Measurements from ENCODE around the gene GALNT10. TPM values are rescaled to one million over a fixed set of nuclear protein-coding genes. Genes with fewer than 3 reads are reported as not detected.

GALNT10 gene
- total RNA-seq, 1 donor from 2014 or later, result 93.8 TPM

- TF ChIP-seq, protein P1, sequence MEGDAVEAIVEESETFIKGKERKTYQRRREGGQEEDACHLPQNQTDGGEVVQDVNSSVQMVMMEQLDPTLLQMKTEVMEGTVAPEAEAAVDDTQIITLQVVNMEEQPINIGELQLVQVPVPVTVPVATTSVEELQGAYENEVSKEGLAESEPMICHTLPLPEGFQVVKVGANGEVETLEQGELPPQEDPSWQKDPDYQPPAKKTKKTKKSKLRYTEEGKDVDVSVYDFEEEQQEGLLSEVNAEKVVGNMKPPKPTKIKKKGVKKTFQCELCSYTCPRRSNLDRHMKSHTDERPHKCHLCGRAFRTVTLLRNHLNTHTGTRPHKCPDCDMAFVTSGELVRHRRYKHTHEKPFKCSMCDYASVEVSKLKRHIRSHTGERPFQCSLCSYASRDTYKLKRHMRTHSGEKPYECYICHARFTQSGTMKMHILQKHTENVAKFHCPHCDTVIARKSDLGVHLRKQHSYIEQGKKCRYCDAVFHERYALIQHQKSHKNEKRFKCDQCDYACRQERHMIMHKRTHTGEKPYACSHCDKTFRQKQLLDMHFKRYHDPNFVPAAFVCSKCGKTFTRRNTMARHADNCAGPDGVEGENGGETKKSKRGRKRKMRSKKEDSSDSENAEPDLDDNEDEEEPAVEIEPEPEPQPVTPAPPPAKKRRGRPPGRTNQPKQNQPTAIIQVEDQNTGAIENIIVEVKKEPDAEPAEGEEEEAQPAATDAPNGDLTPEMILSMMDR (IDR thresholded peaks at IDR 0.05), result no peak
- Histone ChIP-seq H3K27me3 (no peaks in the 10 kb centered on the region), H3K4me3 (no peak overlapping the region), H3K9me3 (no peaks in the 10 kb centered on the region), H3K4me1 (no peaks in the 10 kb centered on the region), H3K27ac (no peak overlapping the region), H3K36me3 (no peaks in the 10 kb centered on the region)
- ATAC-seq, result no peak
- no peak for DNase-seq
- intact Hi-C loops (cut with DNase I), result no loop called here
Observed at GRCh38 chr5:154163327-154164248, 26.9 kb upstream of the GALNT10 start.

- H3K4me1 ChIP-seq, result no peaks in the 10 kb centered on the region
Observed at GRCh38 chr5:154164249-154164581, 26.3 kb upstream of the GALNT10 start.

DNA sequence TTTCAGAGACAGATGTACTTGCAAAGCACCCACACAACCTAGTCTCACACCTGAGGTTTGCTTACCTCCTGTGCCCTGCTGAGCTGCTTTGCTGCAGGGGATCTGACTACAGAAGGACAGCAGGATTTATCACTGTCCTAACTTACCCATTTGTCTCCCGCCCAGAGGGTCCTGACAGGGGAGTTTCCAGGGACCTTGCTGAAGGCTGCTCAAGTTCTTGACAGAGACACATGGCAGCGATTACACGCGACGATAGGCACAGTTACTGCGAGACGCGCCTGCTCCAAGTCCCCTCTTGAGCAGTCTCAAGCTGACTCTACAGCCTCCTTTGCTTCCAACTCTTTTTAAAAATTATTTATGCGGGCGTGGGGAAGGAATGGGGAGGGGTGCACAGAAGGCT is 24.6 kb upstream of the GALNT10 start:
- intact Hi-C loops (cut with DNase I), result no loop called here
- DNase-seq, result no peak

More at GRCh38 chr5:154164249-154164581, 26.3 kb upstream of the GALNT10 start:
- intact Hi-C loops (cut with DNase I), result no loop called here
- no peaks in the 10 kb centered on the region for H3K9me3 ChIP-seq
- no peak overlapping the region for H3K4me3 ChIP-seq
- DNase-seq, result no peak
- no peaks in the 10 kb centered on the region for H3K27me3 ChIP-seq
- H3K36me3 ChIP-seq, result no peaks in the 10 kb centered on the region
- no peak overlapping the region for H3K27ac ChIP-seq
- TF ChIP-seq, protein P1 (IDR thresholded peaks at IDR 0.05), result no peak
- no peak for ATAC-seq

DNA sequence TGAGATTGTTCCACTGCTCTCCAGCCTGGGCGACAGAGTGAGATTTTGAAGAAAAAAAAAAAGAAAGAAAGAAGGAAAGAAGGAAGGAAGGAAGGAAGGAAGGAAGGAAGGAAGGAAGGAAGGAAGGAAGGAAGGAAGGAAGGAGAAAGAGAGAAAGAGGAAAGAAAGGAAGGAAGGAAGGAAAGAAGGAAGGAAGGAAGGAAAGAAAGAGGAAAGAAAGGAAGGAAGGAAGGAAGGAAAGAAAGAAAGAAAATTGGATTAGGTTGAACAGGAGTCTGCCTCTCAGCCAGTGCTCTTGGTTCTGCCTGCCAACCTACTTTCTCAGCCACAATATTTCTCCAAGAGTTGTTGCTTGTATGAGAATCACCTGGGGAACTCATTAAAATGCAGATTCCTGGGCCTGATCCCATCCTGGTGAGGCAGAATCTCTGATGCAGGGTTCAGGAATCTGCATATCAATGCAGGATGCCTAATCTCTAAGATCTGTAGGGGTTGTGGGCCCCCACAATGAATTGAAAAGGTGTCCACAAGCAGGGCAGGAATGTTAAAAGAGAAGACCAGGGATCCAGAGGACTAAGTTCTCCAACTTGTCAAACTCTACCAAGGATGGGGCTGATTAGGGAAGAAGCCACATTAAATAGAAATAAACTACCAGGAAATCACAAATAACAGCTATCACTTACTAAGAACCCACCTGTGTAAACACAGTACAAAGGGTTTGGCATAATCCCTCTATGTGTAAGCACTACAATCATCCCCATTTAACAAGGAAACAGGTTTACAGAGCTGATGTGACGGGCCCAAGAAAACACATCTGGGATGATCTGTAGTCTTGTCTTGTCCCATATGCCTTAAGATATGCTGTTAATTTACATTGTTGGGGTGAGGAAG is 23.4 kb upstream of the GALNT10 start:
- ATAC-seq (no peak), DNase-seq (no peak)
- Histone ChIP-seq H3K4me3 (no peak overlapping the region), H3K4me1 (no peaks in the 10 kb centered on the region), H3K27me3 (no peaks in the 10 kb centered on the region), H3K27ac (no peak overlapping the region), H3K9me3 (no peaks in the 10 kb centered on the region), H3K36me3 (no peaks in the 10 kb centered on the region)
- TF ChIP-seq, protein P1 (IDR thresholded peaks at IDR 0.05), result no peak
- intact Hi-C loops (cut with DNase I), result no loop called here

More for the DNA sequence above, 24.6 kb upstream of the GALNT10 start:
- ATAC-seq, result no peak
- Histone ChIP-seq H3K4me3 (no peak overlapping the region), H3K27me3 (no peaks in the 10 kb centered on the region), H3K36me3 (no peaks in the 10 kb centered on the region), H3K4me1 (no peaks in the 10 kb centered on the region), H3K27ac (no peak overlapping the region), H3K9me3 (no peaks in the 10 kb centered on the region)
- TF ChIP-seq, protein P1 (IDR thresholded peaks at IDR 0.05), result no peak

DNA sequence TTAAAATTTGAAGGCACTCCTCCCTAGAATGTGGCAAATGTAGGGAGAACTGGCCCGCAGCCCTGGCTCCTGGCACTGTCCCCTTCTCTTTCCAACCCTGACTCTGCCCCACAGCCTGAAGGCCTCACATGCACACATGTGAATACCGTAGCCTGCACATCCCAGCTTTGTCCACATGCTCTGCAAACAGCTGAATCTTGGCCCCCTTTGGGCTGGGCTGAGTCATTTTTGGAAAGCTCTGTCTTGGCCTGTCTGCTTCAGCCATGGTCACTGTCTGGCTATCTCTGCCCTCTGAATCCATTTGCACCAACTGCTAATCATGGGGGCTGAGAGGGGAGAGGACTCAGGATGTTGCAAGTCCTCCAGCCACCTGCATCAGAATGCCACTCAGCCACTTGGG is 22.1 kb upstream of the GALNT10 start:
- TF ChIP-seq, protein P1 (IDR thresholded peaks at IDR 0.05), result no peak
- peak; percentile 23 for ATAC-seq
- Histone ChIP-seq H3K4me1 (no peaks in the 10 kb centered on the region), H3K36me3 (no peaks in the 10 kb centered on the region), H3K9me3 (no peaks in the 10 kb centered on the region), H3K27me3 (no peaks in the 10 kb centered on the region), H3K4me3 (no peak overlapping the region), H3K27ac (no peak overlapping the region)
- no peak for DNase-seq
- intact Hi-C loops (cut with DNase I), result no loop called here

Measured in upper lobe of right lung (tissue), 1 donor.